ENCODE results near the gene RFT1.

RFT1 gene

DNA sequence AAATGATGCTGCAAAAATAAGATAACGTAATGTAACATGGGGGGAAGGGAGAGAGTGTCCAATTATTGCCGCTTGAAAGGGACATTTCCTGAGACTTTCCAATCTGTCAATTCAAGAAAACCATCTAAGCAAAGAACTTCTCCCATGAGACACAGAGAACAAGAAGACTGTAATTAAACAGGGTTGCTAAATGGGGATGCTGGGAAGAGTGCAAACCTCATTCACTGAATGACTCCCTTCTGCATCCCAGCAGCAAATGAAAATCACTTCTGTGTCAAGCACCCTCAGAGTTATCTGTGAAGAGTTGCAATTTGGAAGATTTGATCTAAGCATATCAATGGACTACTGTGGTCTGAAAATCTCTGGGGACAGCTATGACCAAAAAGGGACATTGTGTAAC lies 3.6 kb downstream of the RFT1 start:
- DNase-seq (ENCODE audit: low spot score), result no peak

- DNase-seq (ENCODE audit: low spot score), result no peak
Measured at GRCh38 chr3:53123953-53124352, 6.3 kb downstream of the RFT1 start.

- DNase-seq (ENCODE audit: low spot score), result no peak
Measured at GRCh38 chr3:53123510-53123909, 6.7 kb downstream of the RFT1 start.

GRCh38 chr3:53122933-53123305 lies 7.3 kb downstream of the RFT1 start:
- DNase-seq (ENCODE audit: low spot score), result no peak

- no peak for DNase-seq (ENCODE audit: low spot score)
Measured at GRCh38 chr3:53122255-53122932, 7.8 kb downstream of the RFT1 start.

DNA sequence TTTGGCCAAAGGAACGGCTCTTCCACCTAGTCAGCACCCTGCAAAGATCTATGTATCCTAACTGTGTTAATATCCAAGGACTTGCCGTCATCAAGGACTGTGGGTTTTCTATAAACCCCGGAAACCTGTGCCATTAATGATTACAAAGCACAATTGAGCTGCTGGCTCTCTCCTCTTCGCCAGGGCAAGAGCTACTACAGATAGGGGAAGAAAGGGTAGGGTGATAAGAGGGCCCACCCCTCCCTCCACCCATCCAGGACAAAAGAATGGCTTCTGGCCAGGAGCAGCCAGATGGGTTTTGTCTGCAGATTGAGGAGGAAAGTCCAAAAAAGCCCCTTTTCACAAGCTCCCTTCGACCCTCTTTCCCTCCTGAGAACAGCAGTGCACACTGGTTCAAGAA lies 9.9 kb downstream of the RFT1 start:
- no peak for DNase-seq (ENCODE audit: low spot score)

DNA sequence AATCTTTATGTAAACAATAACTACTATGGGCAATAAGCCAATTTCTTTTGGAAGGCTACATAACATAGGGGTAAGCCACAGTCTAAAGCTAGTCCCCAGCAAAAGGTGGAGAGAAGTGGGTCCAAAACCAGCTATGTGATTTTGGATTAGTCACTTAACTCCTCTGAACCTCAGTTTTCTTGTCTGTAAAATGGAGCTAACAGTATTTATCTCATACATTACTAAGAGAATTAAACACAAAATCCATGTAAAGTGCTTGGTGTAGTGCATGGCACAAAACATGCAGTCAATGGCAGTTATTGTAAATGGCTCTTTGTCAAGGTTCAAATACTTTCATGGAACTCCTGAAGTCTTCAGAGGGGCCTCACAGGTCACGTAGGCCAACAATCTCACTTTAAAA lies 13.3 kb downstream of the RFT1 start:
- DNase-seq (ENCODE audit: low spot score), result no peak

- no peak for DNase-seq (ENCODE audit: low spot score)
Measured at GRCh38 chr3:53114412-53115074, 15.7 kb downstream of the RFT1 start.

DNA sequence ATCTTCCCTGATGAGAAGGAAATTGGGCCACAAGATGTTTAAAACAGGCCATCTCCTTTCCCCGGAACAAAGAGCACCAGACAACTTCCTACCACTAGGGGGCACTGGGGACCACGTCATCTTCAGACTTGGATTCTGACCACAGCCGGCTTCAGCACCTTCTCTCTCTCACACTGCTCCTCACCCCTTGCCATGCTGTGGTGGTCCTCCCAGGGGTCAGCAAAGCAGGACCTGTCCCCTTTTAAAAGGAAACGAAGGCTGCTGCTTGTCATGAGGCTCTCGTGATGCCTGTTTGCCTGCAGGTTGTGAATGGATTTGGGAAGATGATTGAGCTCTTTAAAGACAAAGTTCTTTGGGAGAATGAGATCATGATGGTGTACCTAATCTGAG lies 16.2 kb downstream of the RFT1 start:
- DNase-seq (ENCODE audit: low spot score), result peak; percentile 78

GRCh38 chr3:53113293-53114010 lies 16.8 kb downstream of the RFT1 start:
- no peak for DNase-seq (ENCODE audit: low spot score)

DNA sequence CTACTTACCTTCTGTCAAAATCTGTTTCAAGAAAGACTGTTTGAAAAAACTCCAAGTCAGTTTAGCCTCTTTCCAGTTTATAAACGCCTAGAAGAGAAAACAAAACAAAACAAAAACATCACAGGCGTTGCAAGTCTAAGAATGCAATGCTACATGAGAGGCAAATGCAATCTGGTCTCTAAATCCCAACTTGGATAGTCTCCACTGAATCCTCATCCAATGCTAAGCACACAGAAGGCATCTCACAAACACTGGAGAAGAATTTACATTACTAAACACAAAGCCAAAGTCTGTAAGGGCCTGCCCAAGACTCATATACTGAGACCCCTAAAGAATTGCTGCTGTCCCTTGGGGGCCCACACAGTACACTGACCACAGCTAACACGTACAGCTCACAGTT lies 18.4 kb downstream of the RFT1 start:
- DNase-seq (ENCODE audit: low spot score), result no peak

GRCh38 chr3:53109891-53110771 lies 20.1 kb downstream of the RFT1 start:
- DNase-seq (ENCODE audit: low spot score), result no peak

- DNase-seq (ENCODE audit: low spot score), result no peak
Measured at GRCh38 chr3:53109190-53109589, 21.0 kb downstream of the RFT1 start.

- DNase-seq (ENCODE audit: low spot score), result no peak
Measured at GRCh38 chr3:53104762-53105161, 25.5 kb downstream of the RFT1 start.

GRCh38 chr3:53103397-53104296 lies 26.6 kb downstream of the RFT1 start:
- DNase-seq (ENCODE audit: low spot score), result no peak

DNA sequence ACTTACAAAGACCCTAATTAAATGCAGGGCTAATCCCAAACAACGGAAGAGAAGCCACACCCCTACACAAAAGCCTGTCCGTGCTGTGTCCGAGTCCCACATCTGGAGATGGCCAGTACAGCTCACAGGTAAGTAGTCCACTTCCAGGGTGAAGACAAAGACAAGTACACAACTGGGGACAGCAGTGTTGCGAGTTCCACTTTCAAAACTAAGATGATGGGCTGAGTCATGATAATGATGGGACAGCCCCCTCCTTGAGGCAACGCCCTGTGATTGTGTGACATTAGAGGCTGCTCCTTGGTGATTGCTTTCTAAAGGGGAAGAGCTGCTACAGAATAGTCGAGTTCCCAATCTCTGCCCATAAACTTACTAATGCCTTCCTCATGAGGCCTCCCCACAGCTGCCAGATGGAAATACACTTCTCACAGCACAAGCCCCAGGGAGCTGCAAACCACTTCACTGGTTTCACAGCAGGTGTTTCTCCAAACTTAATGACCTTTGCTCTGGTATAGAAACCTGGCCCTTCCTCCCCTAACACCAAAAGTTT lies 27.6 kb downstream of the RFT1 start:
- no peak for DNase-seq (ENCODE audit: low spot score)

GRCh38 chr3:53101956-53102355 lies 28.3 kb downstream of the RFT1 start:
- DNase-seq (ENCODE audit: low spot score), result no peak

DNA sequence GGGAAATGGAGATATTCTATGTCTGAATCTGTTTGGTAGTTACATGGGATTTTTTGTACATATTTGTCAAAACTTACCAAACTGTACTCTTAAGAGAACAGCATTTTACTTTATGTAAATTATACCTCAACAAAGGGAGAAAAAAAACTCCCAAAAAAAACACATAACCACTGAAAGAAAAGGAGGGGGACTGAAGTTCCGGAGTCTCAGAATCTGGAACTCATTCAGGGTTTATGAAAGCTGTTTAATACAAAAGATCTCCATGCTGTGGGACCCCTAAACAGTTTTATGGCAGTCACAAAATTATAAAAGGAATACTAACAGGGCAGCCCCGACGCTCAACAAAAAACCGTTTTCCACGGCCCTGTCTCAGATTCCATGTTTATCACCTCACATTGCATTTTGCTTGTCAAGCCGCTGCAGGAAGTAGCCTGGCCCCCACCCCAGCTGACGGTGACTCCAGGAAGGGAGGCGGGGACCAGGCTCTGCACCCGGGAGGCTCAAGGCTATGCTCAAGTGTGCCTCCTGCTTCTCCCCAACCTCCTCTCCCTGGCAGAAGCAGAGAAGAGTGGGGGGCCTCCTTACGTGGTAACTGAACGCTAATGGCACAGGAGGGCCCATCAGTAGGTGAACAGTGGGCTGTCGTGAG lies 29.3 kb downstream of the RFT1 start:
- DNase-seq (ENCODE audit: low spot score), result no peak

DNA sequence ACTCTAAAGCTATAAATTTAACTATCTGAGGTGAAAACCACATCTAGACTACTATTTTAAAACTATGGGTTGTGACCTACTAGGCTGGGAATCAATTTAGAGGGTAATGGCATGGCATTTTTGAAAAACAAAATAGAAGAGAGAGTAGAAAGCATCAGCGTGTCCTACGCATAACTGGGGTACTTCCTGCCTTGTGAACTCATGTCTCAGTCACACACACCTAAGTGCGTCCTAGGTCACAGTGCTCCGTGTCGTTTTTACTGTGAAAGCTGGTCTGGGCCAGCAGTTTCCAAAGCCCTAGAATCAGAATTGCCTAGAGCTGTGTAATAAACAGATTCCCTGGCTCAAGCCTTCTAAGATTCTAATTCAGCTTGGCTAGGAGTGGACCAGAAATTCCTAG lies 32.3 kb downstream of the RFT1 start:
- DNase-seq (ENCODE audit: low spot score), result no peak

- DNase-seq (ENCODE audit: low spot score), result no peak
Measured at GRCh38 chr3:53092942-53093341, 37.3 kb downstream of the RFT1 start.

GRCh38 chr3:53092216-53092615 lies 38.0 kb downstream of the RFT1 start:
- no peak for DNase-seq (ENCODE audit: low spot score)

Measured in LoVo (cell line).